Hematopoietic multipotent progenitor cell treated with erythropoietin and hydrocortisone succinate and interleukin-3 and kit ligand, for 4 days (in vitro differentiated cells): ENCODE measurements around the gene SAMD3.
A peak's percentile ranks its signal among the peaks of the same experiment; 100 is the strongest.
"Not testable (repeated sequence)": the region's sequence is repeated elsewhere in the genome, so short reads cannot be mapped to it uniquely, and the experiment has no call there.

Source experiments
- DNase-seq: peaks from one replicate; pipeline ENCODE4 v3.0.0-alpha.2; 2015

The SAMD3 gene

DNA sequence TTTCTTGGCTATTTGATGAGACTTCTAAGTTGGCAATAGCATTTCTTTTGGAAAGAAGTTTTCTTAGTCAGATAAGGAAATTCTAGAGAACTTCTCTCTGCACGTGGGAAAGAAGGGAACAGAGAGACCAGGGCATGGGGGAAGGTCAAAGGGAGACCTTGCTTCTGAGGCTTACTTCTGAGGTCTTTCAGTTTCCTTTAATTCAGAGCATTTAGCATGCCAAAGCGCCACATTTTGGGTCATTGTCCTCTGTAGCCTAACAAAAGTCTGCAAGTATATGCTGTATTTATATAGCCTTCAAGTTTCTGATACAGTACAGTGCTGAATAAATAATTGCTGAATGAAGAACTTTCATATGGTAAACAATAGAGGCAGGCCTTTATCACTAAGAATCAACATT is 95.6 kb downstream of the SAMD3 start:
- no peak for DNase-seq

DNA sequence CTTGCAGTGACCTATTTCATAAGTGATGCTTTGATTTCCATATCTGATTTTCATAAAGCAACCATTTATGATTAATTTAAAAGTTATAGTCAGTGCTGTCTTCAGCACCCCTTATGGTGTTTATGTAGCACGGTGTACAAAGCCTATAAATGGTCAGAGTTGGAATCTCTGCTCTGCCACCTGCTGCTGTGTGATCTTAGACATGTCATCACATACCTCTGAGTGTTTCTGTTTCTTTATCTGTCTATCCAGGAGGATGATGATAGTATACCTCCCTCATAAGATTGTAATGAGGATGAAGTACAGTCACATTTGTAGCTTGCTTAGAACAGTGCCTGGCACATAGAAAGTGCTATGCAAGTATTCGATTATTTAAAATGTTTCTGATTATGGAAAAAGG is 100.5 kb downstream of the SAMD3 start:
- DNase-seq: no peak

DNA sequence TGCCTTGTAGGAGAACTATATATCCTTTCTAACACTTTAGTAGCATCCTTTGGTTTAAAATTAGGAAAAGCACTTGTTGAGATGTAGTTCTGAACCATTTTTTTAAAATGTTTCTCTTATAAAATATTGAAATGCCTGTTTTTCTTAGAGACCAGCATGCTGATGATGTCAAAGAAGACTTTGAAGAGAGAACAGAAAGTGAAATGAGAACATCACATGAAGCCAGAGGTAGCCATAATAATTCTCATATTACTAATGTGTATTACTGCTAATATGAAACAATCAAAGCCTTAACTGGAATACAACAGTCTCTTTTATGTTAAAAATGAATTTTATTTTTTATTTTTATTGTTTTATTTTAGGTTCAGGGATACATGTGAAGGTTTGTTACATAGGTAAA is 102.0 kb downstream of the SAMD3 start:
- no peak for DNase-seq

DNA sequence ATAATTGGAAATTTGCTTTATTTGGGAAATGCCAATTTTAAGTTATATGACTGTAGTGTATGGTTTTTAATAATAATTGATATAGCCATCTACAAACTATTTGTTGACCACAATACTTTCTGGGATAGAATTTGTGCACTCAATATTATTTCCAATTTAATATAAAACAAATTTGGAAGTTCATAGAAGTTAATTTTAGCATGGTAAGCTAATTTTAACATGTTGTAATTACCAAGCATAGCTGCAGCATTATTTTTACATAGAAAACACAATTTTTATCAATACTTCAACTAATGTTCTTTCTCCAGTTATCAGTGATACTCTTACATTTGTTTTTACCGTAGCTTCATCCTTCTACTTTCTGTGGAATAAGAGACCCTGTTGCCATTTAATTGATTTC is 103.5 kb downstream of the SAMD3 start:
- no peak for DNase-seq

GRCh38 chr6:130118236-130118635 is 104.5 kb downstream of the SAMD3 start:
- no peak for DNase-seq

- not testable (repeated sequence) for DNase-seq
Measured at GRCh38 chr6:130117187-130117701, 105.5 kb downstream of the SAMD3 start.

DNA sequence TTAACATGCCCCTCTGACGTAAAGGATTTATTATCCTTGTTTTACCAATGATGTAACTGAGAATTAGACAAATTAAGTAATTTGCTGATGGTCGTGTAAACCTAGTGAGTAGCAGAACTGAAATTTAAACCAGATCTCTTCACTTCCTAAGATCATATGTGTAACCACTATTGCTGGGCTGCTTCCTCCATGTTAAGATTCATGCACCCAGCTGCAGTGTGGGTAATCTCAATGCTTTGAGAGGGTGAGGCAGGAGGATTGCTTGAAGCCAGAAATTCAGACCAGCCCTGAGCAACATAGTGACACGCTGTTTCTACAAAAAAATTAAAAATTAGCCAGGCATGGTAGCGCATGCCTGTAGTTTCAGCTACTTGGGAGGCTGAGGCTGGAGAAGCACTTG is 106.5 kb downstream of the SAMD3 start:
- DNase-seq: no peak

DNA sequence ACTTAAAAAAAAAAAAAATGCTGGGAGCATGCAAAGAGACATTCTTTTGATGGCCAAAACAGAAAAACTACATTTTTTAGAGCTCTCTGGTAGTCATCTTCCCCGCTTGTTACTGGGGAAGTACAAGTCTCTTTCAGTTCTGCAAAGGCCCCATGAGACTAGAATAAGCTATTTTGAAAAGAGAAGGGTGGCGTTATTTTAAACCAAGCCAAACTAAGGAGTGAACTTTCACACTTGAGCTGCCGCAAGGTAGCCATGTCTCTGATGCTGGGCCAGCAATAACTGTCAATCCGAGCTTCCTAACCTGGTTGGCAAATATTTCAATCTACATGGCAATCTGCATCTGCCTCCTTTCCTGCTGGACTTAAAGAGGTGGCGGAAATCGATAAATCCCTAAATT is 107.7 kb downstream of the SAMD3 start:
- DNase-seq: no peak

GRCh38 chr6:130113201-130113710 is 109.5 kb downstream of the SAMD3 start:
- DNase-seq: no peak

DNA sequence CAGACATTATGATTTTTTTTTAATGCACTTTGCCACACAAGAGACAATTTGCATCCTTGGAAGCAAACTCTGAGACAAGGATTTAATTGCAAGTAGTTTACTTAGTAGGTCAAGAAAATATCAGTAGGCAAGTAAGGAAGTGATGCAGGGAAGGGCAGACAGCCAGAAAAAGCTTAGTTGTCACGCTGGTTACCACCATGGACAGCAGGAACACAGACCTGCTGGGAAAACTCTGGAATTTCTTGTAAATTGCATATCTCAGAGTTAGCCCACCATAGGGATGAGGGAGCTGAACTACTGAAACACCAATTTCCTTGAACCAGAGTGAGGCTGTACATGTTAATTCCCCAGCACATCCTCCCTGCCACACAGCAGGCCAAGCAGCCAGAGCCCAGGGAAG is 111.7 kb downstream of the SAMD3 start:
- no peak for DNase-seq

DNA sequence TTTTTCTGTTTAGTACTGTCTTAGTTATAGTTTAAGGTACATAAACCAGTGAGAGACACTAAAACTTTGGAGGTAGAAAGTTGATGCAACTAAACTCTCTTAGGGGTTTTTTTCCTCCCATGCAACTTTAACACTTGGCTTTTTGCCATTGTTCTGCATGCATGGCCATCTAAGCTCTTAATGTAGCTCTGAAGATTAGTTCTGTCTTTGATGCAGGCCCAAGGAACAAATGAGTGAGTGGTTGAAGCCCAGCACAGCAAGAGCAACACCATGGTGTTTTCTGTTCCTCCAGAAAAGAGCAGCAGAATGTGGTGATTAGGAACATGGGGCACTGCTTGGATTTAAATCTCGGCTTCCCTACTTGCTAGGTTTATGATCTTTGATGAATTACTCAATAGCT is 115.0 kb downstream of the SAMD3 start:
- DNase-seq: peak; percentile 15

GRCh38 chr6:130105996-130106704 is 116.6 kb downstream of the SAMD3 start:
- peak; percentile 84 for DNase-seq

- DNase-seq: no peak
Measured at GRCh38 chr6:130099119-130099518, 123.6 kb downstream of the SAMD3 start.

- no peak for DNase-seq
Measured at GRCh38 chr6:130098317-130098716, 124.4 kb downstream of the SAMD3 start.
